SK-N-SH treated with all-trans-retinoic acid at 6 μM for 48 hours (cell line): Measurements from ENCODE around the gene QSOX2.

Experiments used
- ATAC-seq: fragments of 200-7000 bp; cut with Tn5 transposase; 3 replicates; pipeline ENCODE4 v1.9.1; 2020; ENCODE audit warnings: mild to moderate bottlenecking, moderate library complexity
- ARNTL ChIP-seq: fragments of 450-650 bp; formaldehyde crosslinking; IDR thresholded peaks from 2 replicates; pipeline ENCODE4 v1.5.0; 2020; ENCODE audit warnings: low read depth, mild to moderate bottlenecking, moderate library complexity, borderline replicate concordance
- BACH2 ChIP-seq: fragments of 250-450 bp; sonication (Bioruptor Pico); IDR thresholded peaks from 2 replicates; pipeline ENCODE4 v1.9.0; 2021; ENCODE audit warnings: mild to moderate bottlenecking, borderline replicate concordance
- CREB5 ChIP-seq: fragments of 250-450 bp; sonication (Bioruptor Pico); IDR thresholded peaks from 2 replicates; pipeline ENCODE4 v1.5.1; 2020; ENCODE audit warnings: low read depth, mild to moderate bottlenecking, moderate library complexity
- CSDC2 ChIP-seq: fragments of 250-450 bp; sonication (Bioruptor Pico); IDR thresholded peaks from 2 replicates; pipeline ENCODE4 v1.5.0; 2020; ENCODE audit warnings: mild to moderate bottlenecking, moderate library complexity
- CSRNP3 ChIP-seq: fragments of 250-450 bp; sonication (Bioruptor Pico); IDR thresholded peaks from 2 replicates; pipeline ENCODE4 v1.5.1; 2021; ENCODE audit warnings: mild to moderate bottlenecking, moderate library complexity
- GLIS3 ChIP-seq: fragments of 250-450 bp; sonication (Bioruptor Pico); IDR thresholded peaks from 2 replicates; pipeline ENCODE4 v1.5.0; 2020; ENCODE audit warnings: mild to moderate bottlenecking, moderate library complexity
- ISL1 ChIP-seq: fragments of 250-450 bp; sonication (Bioruptor Pico); IDR thresholded peaks from 2 replicates; pipeline ENCODE4 v2.1.2; 2022; ENCODE audit warnings: mild to moderate bottlenecking, moderate library complexity
- OSR1 ChIP-seq: fragments of 250-450 bp; sonication (Bioruptor Pico); IDR thresholded peaks from 2 replicates; pipeline ENCODE4 v1.8.0; 2022; ENCODE audit warnings: moderate library complexity, mild to moderate bottlenecking, inconsistent platforms
- PATZ1 ChIP-seq: fragments of 250-450 bp; sonication (Bioruptor Pico); IDR thresholded peaks from 2 replicates; pipeline ENCODE4 v1.8.0; 2020; ENCODE audit warnings: mild to moderate bottlenecking, moderate library complexity, borderline replicate concordance
- POU6F1 ChIP-seq: fragments of 250-450 bp; sonication (Bioruptor Pico); IDR thresholded peaks from 2 replicates; pipeline ENCODE4 v1.8.0; 2021; ENCODE audit warnings: low read depth, mild to moderate bottlenecking, moderate library complexity, borderline replicate concordance
- PPARA ChIP-seq: fragments of 250-450 bp; sonication (Bioruptor Pico); IDR thresholded peaks from 2 replicates; pipeline ENCODE4 v1.5.0; 2020; ENCODE audit warnings: mild to moderate bottlenecking, borderline replicate concordance
- RARB ChIP-seq: fragments of 250-450 bp; sonication (Bioruptor Pico); IDR thresholded peaks from 2 replicates; pipeline ENCODE4 v1.8.0; 2021; ENCODE audit warnings: mild to moderate bottlenecking, moderate library complexity
- SNAI2 ChIP-seq: fragments of 250-450 bp; sonication (Bioruptor Pico); IDR thresholded peaks from 2 replicates; pipeline ENCODE4 v1.5.0; 2020; ENCODE audit warnings: mild to moderate bottlenecking, moderate library complexity
- TCF4 ChIP-seq: fragments of 250-450 bp; sonication (Bioruptor Pico); IDR thresholded peaks from 2 replicates; pipeline ENCODE4 v1.8.0; 2021; ENCODE audit warnings: mild to moderate bottlenecking, moderate library complexity, borderline replicate concordance
- TOX ChIP-seq: fragments of 250-450 bp; sonication (Bioruptor Pico); IDR thresholded peaks from 2 replicates; pipeline ENCODE4 v1.8.0; 2021; ENCODE audit warnings: mild to moderate bottlenecking, moderate library complexity, borderline replicate concordance
- TSHZ2 ChIP-seq: fragments of 250-450 bp; sonication (Bioruptor Pico); IDR thresholded peaks from 2 replicates; pipeline ENCODE4 v1.5.0; 2020; ENCODE audit warnings: mild to moderate bottlenecking, moderate library complexity
- ZC3H10 ChIP-seq: fragments of 250-450 bp; sonication (Bioruptor Pico); IDR thresholded peaks from 2 replicates; pipeline ENCODE4 v1.5.1; 2021; ENCODE audit warnings: mild to moderate bottlenecking, moderate library complexity
- ZFP3 ChIP-seq: fragments of 250-450 bp; sonication (Bioruptor Pico); IDR thresholded peaks from 2 replicates; pipeline ENCODE4 v1.5.0; 2020; ENCODE audit warnings: mild to moderate bottlenecking, moderate library complexity
- ZFP30 ChIP-seq: fragments of 450-650 bp; formaldehyde crosslinking; IDR thresholded peaks from 2 replicates; pipeline ENCODE4 v1.5.0; 2022; ENCODE audit warnings: mild to moderate bottlenecking, moderate library complexity
- ZNF565 ChIP-seq: fragments of 450-650 bp; formaldehyde crosslinking; conservative IDR thresholded peaks from 2 replicates; pipeline ENCODE4 v1.5.0; 2020; ENCODE audit warnings: low read depth, mild to moderate bottlenecking, moderate library complexity
- ZNF70 ChIP-seq: fragments of 450-650 bp; formaldehyde crosslinking; IDR thresholded peaks from 2 replicates; pipeline ENCODE4 v1.5.0; 2020; ENCODE audit warnings: mild to moderate bottlenecking, moderate library complexity
- ZNF8 ChIP-seq: fragments of 450-650 bp; formaldehyde crosslinking; IDR thresholded peaks from 2 replicates; pipeline ENCODE4 v1.5.0; 2020; ENCODE audit warnings: mild to moderate bottlenecking, moderate library complexity

The QSOX2 gene

GRCh38 chr9:136273244-136273865 lies 27.7 kb upstream of the QSOX2 start:
- no peak for TF ChIP-seq ZNF565 (CRISPR knock-in tag)
- no peak for TF ChIP-seq TSHZ2 (CRISPR knock-in tag)
- no peak for TF ChIP-seq TCF4
- no peak for TF ChIP-seq ZNF70
- TF ChIP-seq OSR1 (CRISPR knock-in tag), result no peak
- TF ChIP-seq POU6F1, result no peak
- TF ChIP-seq ZFP30 (CRISPR knock-in tag), result no peak
- TF ChIP-seq SNAI2, result no peak
- TF ChIP-seq GLIS3 (CRISPR knock-in tag), result no peak
- no peak for TF ChIP-seq BACH2 (CRISPR knock-in tag)
- TF ChIP-seq PPARA, result no peak
- no peak for TF ChIP-seq ISL1 (CRISPR knock-in tag)
- TF ChIP-seq, all 23 proteins: peak for 0
- ATAC-seq, result no peak

- ATAC-seq, result no peak
- TF ChIP-seq POU6F1 (no peak), CSDC2 (CRISPR knock-in tag) (no peak), PATZ1 (no peak), GLIS3 (CRISPR knock-in tag) (no peak)
Measured at GRCh38 chr9:136270173-136270705, 24.6 kb upstream of the QSOX2 start.

GRCh38 chr9:136268735-136269134 lies 23.1 kb upstream of the QSOX2 start:
- no peak for ATAC-seq
- TF ChIP-seq PPARA, result no peak
- no peak for TF ChIP-seq TOX (CRISPR knock-in tag)
- TF ChIP-seq TCF4, result no peak
- no peak for TF ChIP-seq ZNF565 (CRISPR knock-in tag)
- TF ChIP-seq CSRNP3 (CRISPR knock-in tag), result no peak
- no peak for TF ChIP-seq PATZ1
- no peak for TF ChIP-seq ISL1 (CRISPR knock-in tag)
- TF ChIP-seq ZNF8, result no peak
- no peak for TF ChIP-seq POU6F1
- no peak for TF ChIP-seq RARB (CRISPR knock-in tag)
- TF ChIP-seq CREB5 (CRISPR knock-in tag), result no peak
- TF ChIP-seq SNAI2, result no peak
- TF ChIP-seq ZC3H10, result no peak
- TF ChIP-seq CSDC2 (CRISPR knock-in tag), result no peak
- TF ChIP-seq ZFP30 (CRISPR knock-in tag), result no peak
- no peak for TF ChIP-seq ZFP3 (CRISPR knock-in tag)
- no peak for TF ChIP-seq GLIS3 (CRISPR knock-in tag)
- TF ChIP-seq ARNTL (CRISPR knock-in tag), result no peak
- TF ChIP-seq ZNF70, result no peak
- TF ChIP-seq BACH2 (CRISPR knock-in tag), result no peak
